ENCODE measurements around the gene ELP4.
"Not testable (repeated sequence)": the region's sequence is repeated elsewhere in the genome, so short reads cannot be mapped to it uniquely, and the experiment has no call there.

ELP4 gene

GRCh38 chr11:31687861-31688260, 178.3 kb downstream of the ELP4 start:
- DNase-seq (ENCODE audit: low read depth, low spot score), result no peak
- H3K4me3 ChIP-seq (ENCODE audit: low read depth, low read length), result no peak overlapping the region
- in situ Hi-C loops (cut with HindIII; ENCODE audit: low sequenced_read_pairs), result no loop called here
- no peak for TF ChIP-seq CTCF (IDR thresholded peaks at IDR 0.05; ENCODE audit: low read depth, low read length)

- in situ Hi-C loops (cut with HindIII; ENCODE audit: low sequenced_read_pairs), result no loop called here
Measured at GRCh38 chr11:31689559-31689958, 180.0 kb downstream of the ELP4 start.

GRCh38 chr11:31690041-31690440, 180.5 kb downstream of the ELP4 start:
- no peak overlapping the region for H3K4me3 ChIP-seq (ENCODE audit: low read depth, low read length)
- DNase-seq (ENCODE audit: low read depth, low spot score), result peak; percentile 7
- in situ Hi-C loops (cut with HindIII; ENCODE audit: low sequenced_read_pairs), result no loop called here
- TF ChIP-seq CTCF (IDR thresholded peaks at IDR 0.05; ENCODE audit: low read depth, low read length), result no peak

More at GRCh38 chr11:31689559-31689958, 180.0 kb downstream of the ELP4 start:
- DNase-seq (ENCODE audit: low read depth, low spot score), result no peak
- no peak for TF ChIP-seq CTCF (IDR thresholded peaks at IDR 0.05; ENCODE audit: low read depth, low read length)
- H3K4me3 ChIP-seq (ENCODE audit: low read depth, low read length), result no peak overlapping the region

GRCh38 chr11:31690516-31690915, 180.9 kb downstream of the ELP4 start:
- no peak for DNase-seq (ENCODE audit: low read depth, low spot score)
- no peak for TF ChIP-seq CTCF (IDR thresholded peaks at IDR 0.05; ENCODE audit: low read depth, low read length)
- in situ Hi-C loops (cut with HindIII; ENCODE audit: low sequenced_read_pairs), result no loop called here
- H3K4me3 ChIP-seq (ENCODE audit: low read depth, low read length), result no peak overlapping the region

- in situ Hi-C loops (cut with HindIII; ENCODE audit: low sequenced_read_pairs), result no loop called here
- no peak overlapping the region for H3K4me3 ChIP-seq (ENCODE audit: low read depth, low read length)
- no peak for DNase-seq (ENCODE audit: low read depth, low spot score)
- no peak for TF ChIP-seq CTCF (IDR thresholded peaks at IDR 0.05; ENCODE audit: low read depth, low read length)
Measured at GRCh38 chr11:31692466-31692865, 182.9 kb downstream of the ELP4 start.

GRCh38 chr11:31697049-31697448, 187.5 kb downstream of the ELP4 start:
- DNase-seq (ENCODE audit: low read depth, low spot score); in situ Hi-C loops (cut with HindIII; ENCODE audit: low sequenced_read_pairs); H3K4me3 ChIP-seq (ENCODE audit: low read depth, low read length): not testable (repeated sequence)

- H3K4me3 ChIP-seq (ENCODE audit: low read depth, low read length), result no peak overlapping the region
- no peak for DNase-seq (ENCODE audit: low read depth, low spot score)
- in situ Hi-C loops (cut with HindIII; ENCODE audit: low sequenced_read_pairs), result no loop called here
- no peak for TF ChIP-seq CTCF (IDR thresholded peaks at IDR 0.05; ENCODE audit: low read depth, low read length)
Measured at GRCh38 chr11:31699066-31699465, 189.5 kb downstream of the ELP4 start.
